HepG2 (cell line): Measurements from ENCODE around the gene NDEL1. TPM values are rescaled to one million over a fixed set of nuclear protein-coding genes. Genes with fewer than 3 reads are reported as not detected.

ENCODE experiments used
- EP300 ChIP-seq, 3 experiments: sonication (generic) in 1 of 3; formaldehyde crosslinking in 1 of 3; IDR thresholded peaks; 2 replicates each; pipeline versions ENCODE4 v1.5.1 to v1.6.1; 2011 to 2020; ENCODE audit warnings: low read depth in 2 of 3, low read length in 2 of 3, borderline replicate concordance in 1 of 3, improper control_type of control experiment in 1 of 3, mild to moderate bottlenecking in 1 of 3, missing genetic modification reagents in 1 of 3, moderate library complexity in 1 of 3
- HDAC1 ChIP-seq: sonication (generic); formaldehyde crosslinking; IDR thresholded peaks from 2 replicates; pipeline ENCODE4 v1.5.1; 2020; ENCODE audit warnings: mild to moderate bottlenecking, missing genetic modification reagents
- HNF4G ChIP-seq, 2 experiments: sonication (generic) in 1 of 2; formaldehyde crosslinking in 1 of 2; IDR thresholded peaks; 2 replicates each; pipeline versions ENCODE4 v1.4.0 to v1.6.1; 2011 to 2020; ENCODE audit warnings: borderline replicate concordance in 2 of 2, low read depth in 2 of 2, mild to moderate bottlenecking in 2 of 2, low read length in 1 of 2, missing genetic modification reagents in 1 of 2, moderate library complexity in 1 of 2
- ISL2 ChIP-seq: sonication (generic); formaldehyde crosslinking; IDR thresholded peaks from 2 replicates; pipeline ENCODE4 v1.5.0; 2020; ENCODE audit warnings: missing genetic modification reagents
- NR2F1 ChIP-seq, 2 experiments: fragments of 450-650 bp in 1 of 2; formaldehyde crosslinking in 1 of 2; IDR thresholded peaks; 2 replicates each; pipeline versions ENCODE4 v1.5.0 to v1.6.1; 2016 to 2020; ENCODE audit warnings: mild to moderate bottlenecking in 1 of 2, missing compliant biosample characterization in 1 of 2, missing genetic modification reagents in 1 of 2, moderate library complexity in 1 of 2
- SOX6 ChIP-seq, 2 experiments: fragments of 450-650 bp in 1 of 2; sonication (generic) in 1 of 2; formaldehyde crosslinking in 1 of 2; IDR thresholded peaks; 2 replicates each; pipeline versions ENCODE4 v1.4.0 to v1.6.1; 2017 to 2020; ENCODE audit warnings: antibody characterized with exemption in 1 of 2, mild to moderate bottlenecking in 1 of 2, missing genetic modification reagents in 1 of 2
- TRIM24 ChIP-seq: sonication (generic); formaldehyde crosslinking; IDR thresholded peaks from 2 replicates; pipeline ENCODE4 v1.8.0; 2022; ENCODE audit warnings: mild to moderate bottlenecking, missing genetic modification reagents
- ZBTB14 ChIP-seq: sonication (generic); formaldehyde crosslinking; IDR thresholded peaks from 2 replicates; pipeline ENCODE4 v1.4.0; 2020; ENCODE audit warnings: missing genetic modification reagents
- ZNF691 ChIP-seq: sonication (generic); formaldehyde crosslinking; IDR thresholded peaks from 2 replicates; pipeline ENCODE4 v1.4.0; 2020; ENCODE audit warnings: missing genetic modification reagents, low read depth, mild to moderate bottlenecking, borderline replicate concordance
- ZNF792 ChIP-seq: IDR thresholded peaks from 2 replicates; pipeline ENCODE4 v1.6.1; 2016
- ZXDC ChIP-seq: sonication (generic); formaldehyde crosslinking; IDR thresholded peaks from 2 replicates; pipeline ENCODE4 v1.5.0; 2020; ENCODE audit warnings: mild to moderate bottlenecking, missing genetic modification reagents
- polyA plus RNA-seq, 8 experiments: library from polyadenylated mRNA; depleted of rRNA in 3 of 8; stranded (reverse) in 7 of 8; unstranded in 1 of 8; fragments of >200 nt; fragmentation: Illumina TruSeq in 4 of 8; extraction: Trizol in 4 of 8; gene quantifications; 2 replicates each; pipeline versions ENCODE4 v1.2.1 to v1.2.3, GENCODE V29; 2011 to 2016; ENCODE audit warnings: low read depth in 4 of 8, missing spikeins in 1 of 8, mixed read lengths in 1 of 8; ENCODE audit not compliant: insufficient read depth in 1 of 8
- total RNA-seq, 5 experiments: library from RNA; depleted of rRNA; stranded (reverse); fragments of >200 nt; fragmentation: Illumina TruSeq; extraction: Trizol; gene quantifications; 2 replicates each; pipeline ENCODE4 v1.2.3, GENCODE V29; 2016; ENCODE audit warnings: low read depth in 1 of 5
- TF ChIP-seq, protein P1 (sequence below): sonication (generic); formaldehyde crosslinking; IDR thresholded peaks from 2 replicates; pipeline ENCODE4 v1.4.0; 2020; ENCODE audit warnings: missing genetic modification reagents
- TF ChIP-seq, protein P2 (sequence below): IDR thresholded peaks from 2 replicates; pipeline ENCODE4 v1.6.1; 2018; ENCODE audit warnings: missing genetic modification reagents, mild to moderate bottlenecking, missing compliant biosample characterization
- TF ChIP-seq, protein P3 (sequence below): sonication (generic); formaldehyde crosslinking; IDR thresholded peaks from 2 replicates; pipeline ENCODE4 v1.4.0; 2020; ENCODE audit warnings: mild to moderate bottlenecking, missing genetic modification reagents, borderline replicate concordance

The NDEL1 gene
- total and polyA plus RNA-seq, 2 of the 13 experiments (the other 11 are each of a cell fraction or from before 2014, with no cell fraction given): 59.8 to 153 TPM

DNA sequence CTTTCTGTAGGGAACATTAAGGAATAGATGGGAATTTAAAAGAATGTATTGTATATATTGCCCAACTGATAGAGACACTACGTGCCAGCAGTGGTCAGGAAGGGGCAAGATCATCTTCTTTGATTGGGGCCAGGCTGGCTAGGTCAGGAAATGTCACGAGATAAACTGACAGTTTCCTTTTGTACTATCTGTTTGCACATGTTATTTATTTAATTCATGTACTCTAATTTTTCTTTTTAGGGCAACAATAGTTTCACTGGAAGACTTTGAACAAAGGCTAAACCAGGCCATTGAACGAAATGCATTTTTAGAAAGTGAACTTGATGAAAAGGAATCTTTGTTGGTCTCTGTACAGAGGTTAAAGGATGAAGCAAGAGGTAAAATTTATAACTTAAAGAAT lies 12.6 kb downstream of the NDEL1 start (continued):
- peak in 1 of 2 experiments; percentile 77; a peak in 2 of 4 replicates for TF ChIP-seq EP300 (IDR thresholded peaks at IDR 0.05; ENCODE audit: low read depth in 2 of 2, low read length in 2 of 2)
- peak; percentile 62; the same call in 1 of the 2 replicates for TF ChIP-seq EP300 (CRISPR knock-in tag; IDR thresholded peaks at IDR 0.05; ENCODE audit: borderline replicate concordance)
- no peak for TF ChIP-seq ZNF792
- TF ChIP-seq ISL2 (CRISPR knock-in tag): peak; percentile 88
- TF ChIP-seq HDAC1: no peak
- no peak for TF ChIP-seq ZXDC
- TF ChIP-seq, protein P1, sequence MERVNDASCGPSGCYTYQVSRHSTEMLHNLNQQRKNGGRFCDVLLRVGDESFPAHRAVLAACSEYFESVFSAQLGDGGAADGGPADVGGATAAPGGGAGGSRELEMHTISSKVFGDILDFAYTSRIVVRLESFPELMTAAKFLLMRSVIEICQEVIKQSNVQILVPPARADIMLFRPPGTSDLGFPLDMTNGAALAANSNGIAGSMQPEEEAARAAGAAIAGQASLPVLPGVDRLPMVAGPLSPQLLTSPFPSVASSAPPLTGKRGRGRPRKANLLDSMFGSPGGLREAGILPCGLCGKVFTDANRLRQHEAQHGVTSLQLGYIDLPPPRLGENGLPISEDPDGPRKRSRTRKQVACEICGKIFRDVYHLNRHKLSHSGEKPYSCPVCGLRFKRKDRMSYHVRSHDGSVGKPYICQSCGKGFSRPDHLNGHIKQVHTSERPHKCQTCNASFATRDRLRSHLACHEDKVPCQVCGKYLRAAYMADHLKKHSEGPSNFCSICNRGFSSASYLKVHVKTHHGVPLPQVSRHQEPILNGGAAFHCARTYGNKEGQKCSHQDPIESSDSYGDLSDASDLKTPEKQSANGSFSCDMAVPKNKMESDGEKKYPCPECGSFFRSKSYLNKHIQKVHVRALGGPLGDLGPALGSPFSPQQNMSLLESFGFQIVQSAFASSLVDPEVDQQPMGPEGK (CRISPR knock-in tag): peak; percentile 48
- no peak for TF ChIP-seq TRIM24 (CRISPR knock-in tag)
- no peak for TF ChIP-seq ZNF691 (CRISPR knock-in tag)
- TF ChIP-seq ZBTB14 (CRISPR knock-in tag): no peak
- TF ChIP-seq NR2F1 (CRISPR knock-in tag; IDR thresholded peaks at IDR 0.05): peak in 1 of 2 experiments; percentile 34; a peak in 1 of 4 replicates
- TF ChIP-seq, protein P2, sequence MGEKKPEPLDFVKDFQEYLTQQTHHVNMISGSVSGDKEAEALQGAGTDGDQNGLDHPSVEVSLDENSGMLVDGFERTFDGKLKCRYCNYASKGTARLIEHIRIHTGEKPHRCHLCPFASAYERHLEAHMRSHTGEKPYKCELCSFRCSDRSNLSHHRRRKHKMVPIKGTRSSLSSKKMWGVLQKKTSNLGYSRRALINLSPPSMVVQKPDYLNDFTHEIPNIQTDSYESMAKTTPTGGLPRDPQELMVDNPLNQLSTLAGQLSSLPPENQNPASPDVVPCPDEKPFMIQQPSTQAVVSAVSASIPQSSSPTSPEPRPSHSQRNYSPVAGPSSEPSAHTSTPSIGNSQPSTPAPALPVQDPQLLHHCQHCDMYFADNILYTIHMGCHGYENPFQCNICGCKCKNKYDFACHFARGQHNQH (CRISPR knock-in tag): 0 out of 2 replicates have a peak, but pooled peaks have one; percentile 28
- TF ChIP-seq, protein P3, sequence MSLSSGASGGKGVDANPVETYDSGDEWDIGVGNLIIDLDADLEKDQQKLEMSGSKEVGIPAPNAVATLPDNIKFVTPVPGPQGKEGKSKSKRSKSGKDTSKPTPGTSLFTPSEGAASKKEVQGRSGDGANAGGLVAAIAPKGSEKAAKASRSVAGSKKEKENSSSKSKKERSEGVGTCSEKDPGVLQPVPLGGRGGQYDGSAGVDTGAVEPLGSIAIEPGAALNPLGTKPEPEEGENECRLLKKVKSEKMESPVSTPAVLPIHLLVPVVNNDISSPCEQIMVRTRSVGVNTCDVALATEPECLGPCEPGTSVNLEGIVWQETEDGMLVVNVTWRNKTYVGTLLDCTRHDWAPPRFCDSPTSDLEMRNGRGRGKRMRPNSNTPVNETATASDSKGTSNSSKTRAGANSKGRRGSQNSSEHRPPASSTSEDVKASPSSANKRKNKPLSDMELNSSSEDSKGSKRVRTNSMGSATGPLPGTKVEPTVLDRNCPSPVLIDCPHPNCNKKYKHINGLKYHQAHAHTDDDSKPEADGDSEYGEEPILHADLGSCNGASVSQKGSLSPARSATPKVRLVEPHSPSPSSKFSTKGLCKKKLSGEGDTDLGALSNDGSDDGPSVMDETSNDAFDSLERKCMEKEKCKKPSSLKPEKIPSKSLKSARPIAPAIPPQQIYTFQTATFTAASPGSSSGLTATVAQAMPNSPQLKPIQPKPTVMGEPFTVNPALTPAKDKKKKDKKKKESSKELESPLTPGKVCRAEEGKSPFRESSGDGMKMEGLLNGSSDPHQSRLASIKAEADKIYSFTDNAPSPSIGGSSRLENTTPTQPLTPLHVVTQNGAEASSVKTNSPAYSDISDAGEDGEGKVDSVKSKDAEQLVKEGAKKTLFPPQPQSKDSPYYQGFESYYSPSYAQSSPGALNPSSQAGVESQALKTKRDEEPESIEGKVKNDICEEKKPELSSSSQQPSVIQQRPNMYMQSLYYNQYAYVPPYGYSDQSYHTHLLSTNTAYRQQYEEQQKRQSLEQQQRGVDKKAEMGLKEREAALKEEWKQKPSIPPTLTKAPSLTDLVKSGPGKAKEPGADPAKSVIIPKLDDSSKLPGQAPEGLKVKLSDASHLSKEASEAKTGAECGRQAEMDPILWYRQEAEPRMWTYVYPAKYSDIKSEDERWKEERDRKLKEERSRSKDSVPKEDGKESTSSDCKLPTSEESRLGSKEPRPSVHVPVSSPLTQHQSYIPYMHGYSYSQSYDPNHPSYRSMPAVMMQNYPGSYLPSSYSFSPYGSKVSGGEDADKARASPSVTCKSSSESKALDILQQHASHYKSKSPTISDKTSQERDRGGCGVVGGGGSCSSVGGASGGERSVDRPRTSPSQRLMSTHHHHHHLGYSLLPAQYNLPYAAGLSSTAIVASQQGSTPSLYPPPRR (CRISPR knock-in tag): peak; percentile 52; the same call in 1 of the 2 replicates
- TF ChIP-seq SOX6 (IDR thresholded peaks at IDR 0.05): no peak
- TF ChIP-seq SOX6 (CRISPR knock-in tag; IDR thresholded peaks at IDR 0.05): peak; percentile 94
- TF ChIP-seq HNF4G (IDR thresholded peaks at IDR 0.05; ENCODE audit: borderline replicate concordance, low read depth, low read length): peak; percentile 3; the same call in 1 of the 2 replicates
- TF ChIP-seq HNF4G (CRISPR knock-in tag; IDR thresholded peaks at IDR 0.05; ENCODE audit: borderline replicate concordance, low read depth): no peak
